PFSK-1 (cell line): ENCODE measurements around the gene MYRF.

Experiments used
- POLR2AphosphoS5 ChIP-seq: IDR thresholded peaks from 2 replicates; pipeline ENCODE4 v1.6.1; 2012; ENCODE audit warnings: low read depth, mild to moderate bottlenecking, control low read depth, low read length, moderate library complexity
- TF ChIP-seq, protein P1 (sequence below), 2 experiments: IDR thresholded peaks; 2 replicates each; pipeline versions ENCODE4 v1.6.1 to v1.8.0; 2011 to 2012; ENCODE audit warnings: low read depth in 2 of 2, low read length in 2 of 2, control low read depth in 1 of 2, inconsistent platforms in 1 of 2, mild to moderate bottlenecking in 1 of 2, moderate library complexity in 1 of 2; ENCODE audit not compliant: insufficient read depth in 1 of 2

DNA sequence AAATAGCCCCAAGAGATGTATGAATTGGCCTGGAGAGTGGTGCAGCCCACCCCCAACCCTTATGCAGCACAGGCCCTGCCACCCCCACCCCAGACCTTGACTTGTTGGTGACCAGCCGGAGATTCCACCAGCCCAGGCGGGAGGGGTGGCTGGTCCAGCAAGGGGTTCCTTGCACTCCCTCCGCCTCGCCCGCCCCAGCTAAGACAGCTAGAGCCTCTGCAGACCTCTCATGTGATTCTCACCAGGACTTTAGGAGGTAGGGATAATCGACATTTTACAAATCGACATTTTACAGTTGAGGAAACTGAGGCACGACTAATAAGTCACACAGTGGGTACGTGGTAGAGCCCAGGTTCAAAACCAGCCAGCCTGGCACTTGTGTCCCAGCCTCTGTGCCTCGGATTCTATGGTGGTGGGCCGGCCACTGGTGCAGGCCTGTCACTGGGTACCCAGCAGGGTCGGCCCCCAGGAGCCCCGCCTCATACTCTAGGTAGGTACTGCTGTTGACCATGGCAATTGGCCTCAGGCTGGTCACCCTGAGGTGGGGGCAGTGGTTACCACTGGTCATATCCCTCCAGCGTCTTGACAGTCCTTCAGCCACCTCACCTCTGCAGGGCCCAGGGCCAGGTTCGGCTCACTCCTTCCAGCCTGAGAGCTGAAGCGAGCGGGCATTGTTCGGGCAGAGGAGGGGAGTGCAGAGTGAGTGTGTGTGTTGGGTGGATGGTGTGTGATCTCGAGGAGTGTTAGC is 35.0 kb upstream of the MYRF start:
- TF ChIP-seq, protein P1, sequence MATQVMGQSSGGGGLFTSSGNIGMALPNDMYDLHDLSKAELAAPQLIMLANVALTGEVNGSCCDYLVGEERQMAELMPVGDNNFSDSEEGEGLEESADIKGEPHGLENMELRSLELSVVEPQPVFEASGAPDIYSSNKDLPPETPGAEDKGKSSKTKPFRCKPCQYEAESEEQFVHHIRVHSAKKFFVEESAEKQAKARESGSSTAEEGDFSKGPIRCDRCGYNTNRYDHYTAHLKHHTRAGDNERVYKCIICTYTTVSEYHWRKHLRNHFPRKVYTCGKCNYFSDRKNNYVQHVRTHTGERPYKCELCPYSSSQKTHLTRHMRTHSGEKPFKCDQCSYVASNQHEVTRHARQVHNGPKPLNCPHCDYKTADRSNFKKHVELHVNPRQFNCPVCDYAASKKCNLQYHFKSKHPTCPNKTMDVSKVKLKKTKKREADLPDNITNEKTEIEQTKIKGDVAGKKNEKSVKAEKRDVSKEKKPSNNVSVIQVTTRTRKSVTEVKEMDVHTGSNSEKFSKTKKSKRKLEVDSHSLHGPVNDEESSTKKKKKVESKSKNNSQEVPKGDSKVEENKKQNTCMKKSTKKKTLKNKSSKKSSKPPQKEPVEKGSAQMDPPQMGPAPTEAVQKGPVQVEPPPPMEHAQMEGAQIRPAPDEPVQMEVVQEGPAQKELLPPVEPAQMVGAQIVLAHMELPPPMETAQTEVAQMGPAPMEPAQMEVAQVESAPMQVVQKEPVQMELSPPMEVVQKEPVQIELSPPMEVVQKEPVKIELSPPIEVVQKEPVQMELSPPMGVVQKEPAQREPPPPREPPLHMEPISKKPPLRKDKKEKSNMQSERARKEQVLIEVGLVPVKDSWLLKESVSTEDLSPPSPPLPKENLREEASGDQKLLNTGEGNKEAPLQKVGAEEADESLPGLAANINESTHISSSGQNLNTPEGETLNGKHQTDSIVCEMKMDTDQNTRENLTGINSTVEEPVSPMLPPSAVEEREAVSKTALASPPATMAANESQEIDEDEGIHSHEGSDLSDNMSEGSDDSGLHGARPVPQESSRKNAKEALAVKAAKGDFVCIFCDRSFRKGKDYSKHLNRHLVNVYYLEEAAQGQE (IDR thresholded peaks at IDR 0.05; ENCODE audit: insufficient read depth in 1 of 2, low read depth in 2 of 2, low read length in 2 of 2), result no peak
- no peak for TF ChIP-seq POLR2AphosphoS5
